OCI-LY1 (cell line): ENCODE data around the gene SOCS7.

ENCODE experiments used
- H2AFZ ChIP-seq: fragments of 200-600 bp; sonication (generic), shearing (Covaris generic); 2 replicates; pipeline ENCODE4 v1.6.0; 2014; ENCODE audit warnings: antibody characterized with exemption, mild to moderate bottlenecking, low read length
- H3F3A ChIP-seq: fragments of 200-600 bp; sonication (generic), shearing (Covaris generic); 2 replicates; pipeline ENCODE4 v1.6.0; 2014; ENCODE audit warnings: mild to moderate bottlenecking, antibody characterized with exemption, low read length, moderate library complexity; ENCODE audit not compliant: insufficient read depth
- H3K27ac ChIP-seq: fragments of 200-600 bp; sonication (generic); 2 replicates; pipeline ENCODE4 v1.5.1; 2014; ENCODE audit warnings: low read length, mixed run types, mild to moderate bottlenecking, low read depth; ENCODE audit not compliant: poor library complexity, severe bottlenecking
- H3K27me3 ChIP-seq: fragments of 200-600 bp; sonication (generic); 2 replicates; pipeline ENCODE4 v1.6.0; 2014; ENCODE audit warnings: antibody characterized with exemption, mild to moderate bottlenecking, low read length, moderate library complexity; ENCODE audit not compliant: insufficient read depth
- H3K36me3 ChIP-seq: fragments of 200-600 bp; sonication (generic); 2 replicates; pipeline ENCODE4 v1.6.1; 2014; ENCODE audit warnings: mild to moderate bottlenecking, antibody characterized with exemption, low read length, moderate library complexity, mixed read lengths; ENCODE audit not compliant: insufficient read depth
- H3K4me1 ChIP-seq: fragments of 200-600 bp; sonication (generic); 2 replicates; pipeline ENCODE4 v1.5.1; 2014; ENCODE audit warnings: mild to moderate bottlenecking, low read length, moderate library complexity; ENCODE audit not compliant: insufficient read depth, severe bottlenecking
- H3K4me2 ChIP-seq: fragments of 200-600 bp; sonication (generic), shearing (Covaris generic); 2 replicates; pipeline ENCODE4 v1.6.1; 2014; ENCODE audit warnings: low read length
- H3K4me3 ChIP-seq: fragments of 200-600 bp; sonication (generic); 2 replicates; pipeline ENCODE4 v1.5.1; 2014; ENCODE audit warnings: low read length, low read depth, mild to moderate bottlenecking, mixed read lengths; ENCODE audit not compliant: poor library complexity, severe bottlenecking
- H3K79me2 ChIP-seq: fragments of 200-600 bp; shearing (Covaris generic); 2 replicates; pipeline ENCODE4 v1.6.1; 2016; ENCODE audit warnings: mixed run types, low read length, mixed read lengths; ENCODE audit not compliant: insufficient read depth
- H3K9ac ChIP-seq: fragments of 200-600 bp; sonication (generic), shearing (Covaris generic); 2 replicates; pipeline ENCODE4 v1.6.1; 2014; ENCODE audit warnings: mild to moderate bottlenecking, low read length, mixed read lengths
- H3K9me2 ChIP-seq: fragments of 200-600 bp; sonication (generic), shearing (Covaris generic); 2 replicates; pipeline ENCODE4 v1.6.1; 2014; ENCODE audit warnings: low read depth, mild to moderate bottlenecking, low read length, mixed read lengths
- H3K9me3 ChIP-seq: fragments of 200-600 bp; shearing (Covaris generic); 2 replicates; pipeline ENCODE4 v1.6.1; 2014; ENCODE audit warnings: low read length, mixed read lengths
- H4K20me1 ChIP-seq: fragments of 200-600 bp; sonication (generic), shearing (Covaris generic); 2 replicates; pipeline ENCODE4 v1.6.0; 2016; ENCODE audit warnings: mild to moderate bottlenecking, low read length; ENCODE audit not compliant: insufficient read depth
- CTCF ChIP-seq: fragments of 200-600 bp; sonication (generic), shearing (Covaris generic); IDR thresholded peaks from 2 replicates; pipeline ENCODE4 v1.5.1; 2017; ENCODE audit warnings: mild to moderate bottlenecking, antibody characterized with exemption, low read length, moderate library complexity, mixed read lengths
- EZH2 ChIP-seq: fragments of 200-600 bp; sonication (generic), shearing (Covaris generic); IDR thresholded peaks from 2 replicates; pipeline ENCODE4 v1.8.0; 2017; ENCODE audit warnings: borderline replicate concordance, mixed run types, mild to moderate bottlenecking, antibody characterized with exemption, low read length, moderate library complexity, mixed read lengths

The SOCS7 gene

GRCh38 chr17:38369124-38369886 is 17.7 kb downstream of the SOCS7 start:
- no peaks in the 10 kb centered on the region for H3K9me2 ChIP-seq
- H3K4me1 ChIP-seq, result no peaks in the 10 kb centered on the region
- no peaks in the 10 kb centered on the region for H4K20me1 ChIP-seq
- no peak overlapping the region for H3K9ac ChIP-seq
- H3K36me3 ChIP-seq, result peaks cover 23% of the 10 kb centered on the region
- no peak overlapping the region for H3K4me2 ChIP-seq
- H2AFZ ChIP-seq, result no peak overlapping the region
- no peaks in the 10 kb centered on the region for H3K27me3 ChIP-seq
- no peak for TF ChIP-seq CTCF
- TF ChIP-seq EZH2, result no peak
- no peak overlapping the region for H3K4me3 ChIP-seq
- H3F3A ChIP-seq, result no peaks in the 10 kb centered on the region
- H3K27ac ChIP-seq, result no peak overlapping the region
- no peaks in the 10 kb centered on the region for H3K9me3 ChIP-seq
- H3K79me2 ChIP-seq, result no peaks in the 10 kb centered on the region

DNA sequence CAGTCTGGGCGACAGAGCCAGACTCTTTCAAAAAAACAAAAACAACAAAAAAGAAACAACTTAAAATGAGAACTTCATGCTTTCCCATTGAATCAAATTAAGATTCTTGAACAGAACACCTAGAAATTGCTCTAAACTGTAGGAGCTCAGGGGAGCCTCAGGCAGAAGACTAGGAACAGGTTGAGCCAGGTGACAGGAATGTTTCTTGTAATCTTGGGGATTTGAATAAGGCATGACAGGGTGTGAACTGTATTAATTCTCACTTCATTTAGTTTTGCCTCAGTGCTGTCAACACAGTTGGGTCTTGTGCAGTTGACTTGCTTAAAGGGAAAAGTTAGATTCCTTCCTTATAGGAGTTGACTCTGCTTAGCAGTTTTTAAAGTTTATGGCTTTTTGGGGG is 27.8 kb downstream of the SOCS7 start:
- Histone ChIP-seq H3K9me2 (no peaks in the 10 kb centered on the region), H3F3A (no peaks in the 10 kb centered on the region), H3K9ac (no peak overlapping the region), H2AFZ (no peak overlapping the region), H3K27me3 (no peaks in the 10 kb centered on the region), H3K27ac (no peak overlapping the region), H3K36me3 (0 out of 2 replicates have a peak, but pooled peaks cover 7% of the 10 kb centered on the region), H3K4me1 (no peaks in the 10 kb centered on the region), H3K4me3 (no peak overlapping the region), H3K4me2 (no peak overlapping the region), H3K79me2 (no peaks in the 10 kb centered on the region), H4K20me1 (no peaks in the 10 kb centered on the region), H3K9me3 (peaks cover 3% of the 10 kb centered on the region; the same call in 1 of the 2 replicates)
- TF ChIP-seq EZH2 (no peak), CTCF (no peak)

GRCh38 chr17:38395090-38395489 is 43.4 kb downstream of the SOCS7 start:
- H3K4me3 ChIP-seq, result no peak overlapping the region
- H3K4me1 ChIP-seq, result no peaks in the 10 kb centered on the region
- no peaks in the 10 kb centered on the region for H3K9me2 ChIP-seq
- no peak overlapping the region for H2AFZ ChIP-seq
- H3K36me3 ChIP-seq, result peaks cover 4% of the 10 kb centered on the region; the same call in 1 of the 2 replicates
- H4K20me1 ChIP-seq, result no peaks in the 10 kb centered on the region
- TF ChIP-seq CTCF (no peak), EZH2 (no peak)
- no peak overlapping the region for H3K27ac ChIP-seq
- no peak overlapping the region for H3K4me2 ChIP-seq
- H3K9ac ChIP-seq, result no peak overlapping the region
- no peaks in the 10 kb centered on the region for H3K79me2 ChIP-seq
- no peaks in the 10 kb centered on the region for H3F3A ChIP-seq
- no peaks in the 10 kb centered on the region for H3K9me3 ChIP-seq
- no peaks in the 10 kb centered on the region for H3K27me3 ChIP-seq
